ENCODE measurements around the gene TUFM. TPM values are rescaled to one million over a fixed set of nuclear protein-coding genes. Genes with fewer than 3 reads are reported as not detected.

TUFM gene
- total and polyA plus RNA-seq, 2 experiments from 2014 or later, result 192 to 248 TPM

GRCh38 chr16:28883221-28883996, 37.3 kb upstream of the TUFM start:
- Histone ChIP-seq H3K9me2 (ENCODE audit: insufficient read depth) (no peaks in the 10 kb centered on the region), H3K27ac (ENCODE audit: low read depth) (no peak overlapping the region), H3K79me2 (replicated peaks; ENCODE audit: insufficient read depth) (no peaks in the 10 kb centered on the region), H3K27me3 (ENCODE audit: insufficient read depth) (peaks cover 22% of the 10 kb centered on the region; the same call in 1 of the 2 replicates), H3K4me1 (ENCODE audit: insufficient read depth) (peaks cover 21% of the 10 kb centered on the region), H3K4me2 (peak overlapping the region; percentile 66), H3F3A (replicated peaks; ENCODE audit: low read depth) (peaks cover 10% of the 10 kb centered on the region), H3K36me3 (ENCODE audit: insufficient read depth) (no peaks in the 10 kb centered on the region), H3K4me3 (no peak overlapping the region; the same call in 1 of the 2 replicates), H2AFZ (peak overlapping the region; percentile 83; the same call in 1 of the 2 replicates), H4K20me1 (replicated peaks; ENCODE audit: insufficient read depth) (no peaks in the 10 kb centered on the region; the same call in 1 of the 2 replicates)
- peaks cover 39% of the 10 kb centered on the region for H3K4me1 Mint-ChIP-seq
- DNase-seq (ENCODE audit: low spot score) (peak; percentile 39), ATAC-seq (no peak)
- no peaks in the 10 kb centered on the region; the same call in 1 of the 3 replicates for H3K9me3 Mint-ChIP-seq
- peak overlapping the region; percentile 34 for H3K4me3 Mint-ChIP-seq
- H3K27me3 Mint-ChIP-seq (ENCODE audit: insufficient read depth, low read depth, poor library complexity), result peaks cover 23% of the 10 kb centered on the region
- TF ChIP-seq EZH2 (IDR thresholded peaks at IDR 0.05; ENCODE audit: low read depth, unreplicated experiment) (no peak), POLR2AphosphoS5 (IDR thresholded peaks at IDR 0.05; ENCODE audit: low read depth) (no peak), STAT1 (IDR thresholded peaks at IDR 0.05; ENCODE audit: unreplicated experiment) (no peak), EZH2phosphoT487 (IDR thresholded peaks at IDR 0.05; ENCODE audit: unreplicated experiment) (no peak), ZNF462 (CRISPR knock-in tag; IDR thresholded peaks at IDR 0.05) (no peak)
- peaks cover 4% of the 10 kb centered on the region; the same call in 1 of the 3 replicates for H3K36me3 Mint-ChIP-seq (ENCODE audit: low read depth)
- H3K27ac Mint-ChIP-seq, result no peak overlapping the region; the same call in 1 of the 2 replicates
